ENCODE measurements around the gene B4GALT1. TPM values are rescaled to one million over a fixed set of nuclear protein-coding genes. Genes with fewer than 3 reads are reported as not detected.
"Not testable (repeated sequence)": the region's sequence is repeated elsewhere in the genome, so short reads cannot be mapped to it uniquely, and the experiment has no call there.

The B4GALT1 gene
- total RNA-seq, 4 donors from 2014 or later: 51.6 to 74.4 (median 65.3) TPM

- no peak for DNase-seq (ENCODE audit: low spot score in 2 of 2)
- H3K27me3 ChIP-seq: no peaks in the 10 kb centered on the region
- TF ChIP-seq CTCF (IDR thresholded peaks at IDR 0.05) (no peak), POLR2A (IDR thresholded peaks at IDR 0.05) (no peak), EP300 (IDR thresholded peaks at IDR 0.05) (no peak)
Observed at GRCh38 chr9:33101104-33101951, 65.8 kb downstream of the B4GALT1 start.

DNA sequence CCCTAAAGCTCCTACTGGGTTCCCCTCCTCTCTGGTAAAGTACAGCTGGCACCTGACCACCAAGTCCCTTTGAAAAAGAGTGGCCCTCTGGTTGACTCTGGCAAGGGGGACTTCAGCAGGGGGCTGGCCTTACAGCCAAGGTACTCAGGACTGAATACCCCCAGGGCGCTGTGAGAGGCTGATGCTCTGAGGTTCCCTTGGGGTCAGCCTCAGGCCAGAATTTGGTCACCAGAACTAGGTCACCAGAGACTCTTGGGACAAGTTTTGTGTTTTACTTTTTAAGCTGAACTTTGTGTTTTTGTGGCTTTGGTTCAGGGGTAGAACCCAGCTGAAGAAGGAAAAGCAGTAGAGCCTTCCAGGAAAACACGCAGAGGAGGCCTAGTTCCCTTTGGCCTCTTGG is 67.4 kb downstream of the B4GALT1 start:
- Histone ChIP-seq H3K9me3 (no peaks in the 10 kb centered on the region), H3K27ac (no peak overlapping the region), H3K4me1 (peaks cover 0 to 12% (median 0%) of the 10 kb centered on the region in 4 donors), H3K4me3 (no peak overlapping the region), H3K27me3 (no peaks in the 10 kb centered on the region), H3K36me3 (no peaks in the 10 kb centered on the region)
- TF ChIP-seq POLR2A (IDR thresholded peaks at IDR 0.05) (no peak), CTCF (IDR thresholded peaks at IDR 0.05) (no peak), EP300 (IDR thresholded peaks at IDR 0.05) (no peak)
- 65% methylated on average over 2 of the region's 2 CpGs for WGBS, 2 donors
- DNase-seq (ENCODE audit: low spot score in 2 of 2): no peak

More at GRCh38 chr9:33101104-33101951, 65.8 kb downstream of the B4GALT1 start:
- H3K9me3 ChIP-seq: no peaks in the 10 kb centered on the region
- 87 to 89% methylated on average over 8 to 9 of the region's 10 CpGs for WGBS, 2 donors
- H3K4me1 ChIP-seq: peaks cover 0 to 12% (median 0%) of the 10 kb centered on the region in 4 donors
- no peak overlapping the region for H3K27ac ChIP-seq
- no peak overlapping the region for H3K4me3 ChIP-seq
- H3K36me3 ChIP-seq: no peaks in the 10 kb centered on the region

DNA sequence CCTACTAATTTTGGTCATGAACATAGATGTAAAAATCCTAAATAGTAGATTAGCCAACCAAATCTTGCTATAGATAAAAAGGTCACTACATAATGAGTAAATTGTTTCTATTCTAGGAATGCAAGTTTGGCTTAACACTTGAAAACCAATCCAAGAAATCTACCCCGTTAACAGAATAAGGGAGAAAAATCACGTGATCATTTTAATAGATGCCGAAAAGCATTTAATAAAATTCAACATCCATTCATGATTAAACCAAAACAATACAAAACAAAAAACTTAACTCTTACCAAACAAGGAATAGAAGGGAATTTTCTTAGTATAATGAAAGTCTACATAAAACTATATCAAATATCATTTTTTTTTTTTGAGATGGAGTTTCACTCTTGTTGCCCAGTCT is 69.9 kb downstream of the B4GALT1 start:
- no peak for DNase-seq (ENCODE audit: low spot score in 2 of 2)
- Histone ChIP-seq H3K36me3 (no peaks in the 10 kb centered on the region), H3K9me3 (no peaks in the 10 kb centered on the region), H3K4me3 (no peak overlapping the region), H3K4me1 (no peaks in the 10 kb centered on the region), H3K27me3 (no peaks in the 10 kb centered on the region), H3K27ac (no peak overlapping the region)
- TF ChIP-seq EP300 (IDR thresholded peaks at IDR 0.05): no peak
- TF ChIP-seq POLR2A (IDR thresholded peaks at IDR 0.05): no peak
- TF ChIP-seq CTCF (IDR thresholded peaks at IDR 0.05): no peak
- WGBS, 2 donors: 41 to 43% methylated on average over 3 of the region's 3 CpGs

DNA sequence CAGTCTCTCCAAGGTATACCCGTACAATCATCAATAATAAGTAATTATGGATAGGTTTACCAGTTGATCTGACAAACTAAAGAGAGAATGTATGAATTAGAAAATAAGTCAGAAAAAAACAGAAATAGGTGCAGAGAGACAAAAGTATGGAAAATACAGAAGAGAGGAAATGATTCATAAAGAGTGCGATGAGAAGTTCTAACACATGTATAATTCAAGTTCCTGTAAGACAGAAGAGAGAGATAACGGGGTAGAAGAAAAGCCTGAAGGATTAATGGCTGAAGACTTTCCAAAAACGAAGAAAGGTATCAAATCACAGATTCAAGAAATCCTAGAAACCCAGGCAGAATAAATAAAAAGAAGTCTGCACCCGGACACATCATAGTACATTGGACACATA is 74.5 kb downstream of the B4GALT1 start:
- no peaks in the 10 kb centered on the region for H3K9me3 ChIP-seq
- no peak for DNase-seq (ENCODE audit: low spot score in 2 of 2)
- 76 to 79% methylated on average over 5 of the region's 5 CpGs for WGBS, 2 donors
- H3K4me1 ChIP-seq: no peaks in the 10 kb centered on the region
- no peak overlapping the region for H3K4me3 ChIP-seq
- TF ChIP-seq EP300 (IDR thresholded peaks at IDR 0.05) (no peak), POLR2A (IDR thresholded peaks at IDR 0.05) (no peak), CTCF (IDR thresholded peaks at IDR 0.05) (no peak)
- H3K27ac ChIP-seq: no peak overlapping the region
- H3K27me3 ChIP-seq: no peaks in the 10 kb centered on the region
- no peaks in the 10 kb centered on the region for H3K36me3 ChIP-seq

- H3K27me3 ChIP-seq; H3K36me3 ChIP-seq; H3K4me3 ChIP-seq; DNase-seq (ENCODE audit: low spot score in 2 of 2); H3K27ac ChIP-seq; H3K9me3 ChIP-seq: not testable (repeated sequence)
- peaks cover 0 to 16% (median 9%) of the 10 kb centered on the region in 4 donors for H3K4me1 ChIP-seq
- 86 to 88% methylated on average over 9 of the region's 9 CpGs for WGBS, 2 donors
Observed at GRCh38 chr9:33085672-33086071, 81.5 kb downstream of the B4GALT1 start.
